Raji (cell line): ENCODE measurements around the gene ERP44.
A peak's percentile ranks its signal among the peaks of the same experiment; 100 is the strongest.

ENCODE experiments used
- POLR2A ChIP-seq: IDR thresholded peaks from 2 replicates; pipeline ENCODE4 v1.6.1; 2011; ENCODE audit warnings: low read depth, low read length, control low read depth; ENCODE audit not compliant: insufficient read depth

The ERP44 gene

DNA sequence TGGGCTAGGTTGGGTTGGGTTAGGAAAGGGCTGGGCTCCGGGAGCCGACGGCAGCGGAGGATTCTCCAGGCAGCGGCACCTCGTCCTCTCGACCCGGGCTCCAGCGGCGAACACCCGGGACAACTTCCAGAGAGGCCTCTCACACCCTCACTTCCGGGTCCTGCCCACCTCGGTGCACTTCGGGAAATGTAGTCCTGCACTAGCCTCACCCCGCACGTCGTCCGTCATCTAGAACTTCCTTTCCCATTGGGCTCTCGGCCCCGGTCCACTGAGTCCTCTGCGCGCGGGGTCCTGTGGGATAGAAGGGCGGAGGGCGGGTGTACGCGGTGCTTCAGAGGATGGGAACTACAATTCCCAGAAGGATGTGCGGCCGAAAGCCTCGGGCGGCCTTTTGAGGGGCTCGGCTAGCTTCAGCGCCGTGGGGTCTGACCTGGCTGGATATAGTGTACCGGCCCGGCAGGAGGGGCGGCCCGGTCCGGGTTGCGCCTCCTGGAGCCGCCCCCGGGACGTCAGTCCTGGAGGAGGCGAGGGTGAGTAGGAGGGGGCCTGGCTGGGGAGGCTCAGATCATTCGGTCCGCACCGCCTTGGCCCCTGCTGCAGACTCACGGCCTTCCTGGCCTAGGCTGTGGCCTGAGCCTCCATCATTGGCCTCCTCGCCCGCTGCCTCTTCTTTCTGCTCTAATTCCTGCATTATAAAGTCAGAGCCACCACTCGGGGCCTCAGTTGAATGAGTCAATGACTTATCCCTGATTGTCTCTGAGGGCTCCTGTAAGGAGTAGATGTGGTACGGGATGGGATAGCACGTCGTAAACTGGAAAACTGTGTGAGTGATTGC lies at the start of gene ERP44, which contains the start of gene INVS:
TSS of gene ERP44 (minus strand) at position 114 of the 835 bp plus-strand sequence. CDS start 160 bp downstream, outside the sequence.
TSS of gene INVS (plus strand) at position 357 of the 835 bp plus-strand sequence. CDS start 5,279 bp downstream, outside the sequence.
- TF ChIP-seq POLR2A = peak; percentile 91

- TF ChIP-seq POLR2A = no peak
Measured at GRCh38 chr9:100134731-100135130, 35.9 kb upstream of the ERP44 start.

- no peak for TF ChIP-seq POLR2A
Measured at GRCh38 chr9:100131875-100132430, 33.2 kb upstream of the ERP44 start.

DNA sequence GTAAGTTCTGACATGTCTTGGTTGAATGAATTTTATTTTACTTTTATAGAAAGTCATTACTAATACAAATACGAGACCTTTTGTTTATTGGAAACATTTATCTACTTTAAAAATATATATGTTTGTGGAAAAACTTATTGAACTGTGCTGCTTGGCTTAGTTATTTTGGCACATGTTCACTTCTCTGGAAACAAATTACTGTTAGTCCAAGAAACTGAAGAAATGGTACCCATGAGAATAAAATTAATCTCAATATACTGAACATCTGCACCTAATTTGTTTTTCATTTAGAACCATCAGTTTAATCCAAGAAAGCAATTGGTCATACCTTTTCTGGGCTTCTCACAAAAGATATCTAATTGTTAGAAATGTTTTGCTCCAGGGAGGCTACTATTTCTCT lies 32.4 kb upstream of the ERP44 start:
- no peak for TF ChIP-seq POLR2A

GRCh38 chr9:100129772-100130171 lies 31.0 kb upstream of the ERP44 start:
- no peak for TF ChIP-seq POLR2A

DNA sequence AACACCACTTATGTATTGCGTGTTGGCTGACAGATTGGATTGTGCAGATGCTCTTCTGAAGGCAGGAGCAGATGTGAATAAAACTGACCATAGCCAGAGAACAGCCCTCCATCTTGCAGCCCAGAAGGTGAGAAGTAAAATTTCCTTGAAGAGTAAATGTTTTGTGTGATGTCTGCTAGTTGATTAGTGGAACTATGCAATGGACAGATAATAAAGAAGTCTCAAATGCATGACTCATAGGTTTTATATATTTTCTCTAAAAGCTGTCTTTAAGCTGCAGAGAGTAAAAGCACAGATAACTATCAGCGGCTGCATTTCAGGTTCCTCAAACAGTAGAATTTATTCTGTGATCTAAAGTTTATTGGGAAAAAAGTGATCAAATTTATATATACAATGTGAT lies 27.6 kb upstream of the ERP44 start:
- no peak for TF ChIP-seq POLR2A

DNA sequence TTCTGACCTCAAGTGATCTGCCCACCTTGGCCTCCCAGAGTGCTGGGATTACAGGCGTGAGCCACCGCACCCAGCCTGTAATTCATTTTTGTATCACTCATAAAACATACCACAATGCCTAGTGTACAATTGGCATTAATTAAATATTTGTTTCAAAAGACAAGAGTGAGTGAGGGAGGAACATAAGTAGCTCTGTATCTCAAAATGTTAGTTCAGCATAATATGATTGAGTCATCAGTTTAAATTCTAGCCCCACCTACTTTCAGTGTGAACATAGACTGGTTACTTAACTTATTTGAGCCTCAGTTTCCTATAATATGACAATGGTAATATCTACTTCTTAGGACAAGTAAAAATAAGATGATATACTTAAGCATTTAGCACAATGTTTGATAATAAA lies 27.1 kb upstream of the ERP44 start:
- TF ChIP-seq POLR2A = no peak

GRCh38 chr9:100125236-100125635 lies 26.4 kb upstream of the ERP44 start:
- TF ChIP-seq POLR2A = no peak

DNA sequence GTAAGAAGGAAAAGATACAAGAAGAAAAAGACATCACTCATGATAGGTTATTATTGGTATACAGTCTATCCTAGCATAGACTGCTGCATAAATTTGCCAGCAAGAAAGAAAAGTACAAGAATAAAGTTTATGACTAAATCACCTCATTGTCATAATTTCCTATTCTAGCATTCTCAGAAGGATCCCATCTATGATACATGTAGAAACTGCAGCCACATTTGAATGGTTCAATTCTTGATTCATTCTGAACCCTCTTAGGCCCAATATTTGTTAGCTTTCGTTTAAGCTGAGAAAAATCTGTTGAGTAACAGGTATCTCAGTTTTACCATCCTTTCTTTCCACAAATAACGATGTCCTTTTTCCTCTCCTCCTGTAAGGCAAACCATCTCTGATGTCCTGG lies 21.5 kb upstream of the ERP44 start:
- no peak for TF ChIP-seq POLR2A

DNA sequence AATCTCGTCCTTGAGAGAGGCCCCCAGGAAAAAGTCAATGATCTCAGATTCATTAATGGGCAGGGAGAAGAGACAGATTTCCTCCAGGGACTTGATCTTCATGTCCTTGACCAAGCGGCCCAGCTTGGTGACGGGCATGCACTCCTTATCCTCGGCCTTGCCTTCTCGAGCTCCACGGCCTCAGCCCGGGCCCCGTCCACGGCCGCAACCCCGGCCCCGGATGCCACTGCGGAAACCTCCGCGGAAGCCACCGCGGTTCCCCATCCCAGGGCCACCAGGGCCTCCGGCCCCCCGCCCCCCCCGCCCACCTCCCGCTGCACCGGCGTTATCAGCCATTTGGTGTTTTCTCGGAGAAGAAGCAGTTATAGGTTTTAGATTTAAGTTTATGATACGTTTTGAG lies 18.5 kb upstream of the ERP44 start:
- no peak for TF ChIP-seq POLR2A

DNA sequence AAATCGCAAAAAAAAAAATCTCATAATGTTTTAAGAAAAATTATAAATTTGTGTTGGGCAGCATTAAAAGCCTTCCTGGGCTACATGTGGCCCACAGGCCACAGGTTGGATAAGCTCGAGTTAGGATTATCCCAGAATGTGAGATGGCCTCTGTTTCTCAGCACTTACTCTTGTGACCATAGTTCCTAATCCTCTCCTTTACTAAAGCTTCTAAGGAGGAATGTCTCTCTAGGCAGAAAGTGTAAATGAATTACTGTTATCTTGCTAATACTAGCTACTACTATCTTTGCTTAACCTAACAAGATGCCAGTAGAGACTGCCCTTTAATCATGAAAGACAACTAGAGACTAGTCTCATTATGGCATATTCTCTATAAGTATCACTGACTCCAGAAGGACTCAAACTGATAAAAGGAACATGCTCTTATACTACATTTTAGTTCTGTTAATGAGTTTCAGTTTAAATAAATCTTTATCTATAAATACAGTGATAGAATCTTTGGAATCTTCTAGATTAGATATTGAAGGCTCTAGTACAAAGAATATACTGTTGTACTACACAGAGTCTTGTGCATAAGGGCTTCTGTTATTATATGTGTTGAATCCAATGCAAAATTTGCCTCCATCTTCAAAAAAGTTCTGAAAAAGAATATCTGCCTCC lies 14.0 kb upstream of the ERP44 start:
- TF ChIP-seq POLR2A = no peak

GRCh38 chr9:100111235-100111634 lies 12.4 kb upstream of the ERP44 start:
- TF ChIP-seq POLR2A = no peak

DNA sequence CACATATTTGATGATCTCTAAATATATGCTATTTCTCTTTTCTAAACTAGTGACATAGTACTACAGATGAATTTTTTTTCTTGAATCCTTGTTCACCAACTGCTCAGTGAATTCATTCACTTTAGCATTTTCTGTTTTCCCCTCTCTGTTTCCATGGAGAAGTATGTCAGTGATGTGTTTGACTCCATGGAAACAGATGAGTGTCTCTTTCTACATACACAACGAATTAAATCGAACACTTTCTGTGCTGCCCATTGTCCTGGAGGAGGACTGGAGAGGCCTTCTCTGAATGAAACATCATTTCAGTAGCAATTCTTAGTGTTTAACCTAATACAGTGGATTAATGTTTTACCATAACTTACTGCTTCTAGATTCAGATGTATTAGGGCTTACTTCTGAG lies 9.8 kb upstream of the ERP44 start:
- TF ChIP-seq POLR2A = no peak

- no peak for TF ChIP-seq POLR2A
Measured at GRCh38 chr9:100106616-100107015, 7.8 kb upstream of the ERP44 start.

DNA sequence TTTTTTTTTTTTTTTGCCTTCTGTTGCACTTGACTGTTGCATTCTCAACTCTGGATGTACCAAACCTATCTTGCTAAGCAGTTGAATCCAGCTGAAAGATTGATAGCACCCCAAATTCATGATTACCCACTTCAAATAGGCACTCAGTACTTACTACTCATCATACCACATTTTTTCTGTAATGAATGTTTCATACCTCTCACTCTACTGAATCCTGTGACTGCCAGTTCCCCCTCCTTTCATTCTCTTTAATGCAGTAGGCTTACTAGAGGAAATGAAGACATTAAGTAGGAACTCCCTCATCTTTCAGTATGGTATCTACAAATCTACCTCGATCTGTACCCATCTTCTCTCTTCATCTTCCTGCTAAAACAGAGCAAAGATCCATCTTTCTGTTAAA lies 7.1 kb upstream of the ERP44 start:
- no peak for TF ChIP-seq POLR2A

DNA sequence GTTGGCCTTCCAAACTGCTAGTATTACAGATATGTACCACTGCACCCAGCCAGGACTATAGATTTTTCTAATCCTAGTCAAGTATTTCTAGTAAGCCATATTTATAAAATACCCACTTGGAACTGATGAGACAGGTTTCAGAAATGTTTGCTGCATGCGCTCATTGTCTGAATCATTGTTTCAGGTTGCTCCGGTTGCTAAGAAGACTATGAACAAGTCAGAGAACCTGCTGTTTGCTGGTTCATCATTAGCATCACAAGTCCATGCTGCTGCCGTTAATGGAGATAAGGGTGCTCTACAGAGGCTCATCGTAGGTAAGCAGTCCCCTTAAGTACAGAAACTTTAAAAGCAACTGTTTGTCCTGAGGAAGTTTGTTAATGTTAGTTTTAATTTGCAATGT lies 5.5 kb upstream of the ERP44 start:
- no peak for TF ChIP-seq POLR2A
